Astrocyte (in vitro differentiated cells and primary cell): Measurements from ENCODE around the gene BMPER. TPM values are rescaled to one million over a fixed set of nuclear protein-coding genes. Genes with fewer than 3 reads are reported as not detected.

ENCODE experiments used
- DNase-seq: peaks from one replicate; pipeline ENCODE4 v3.0.0-alpha.2; 2010; ENCODE audit warnings: low read depth
- FAIRE-seq: peaks from 2 replicates; lab custom pipeline; 2011; peaks lifted over from hg19 to GRCh38; lab: Jason Lieb, UNC
- H2AFZ ChIP-seq: 2 replicates; pipeline ENCODE4 v1.6.0; 2012; ENCODE audit warnings: low read depth, low read length, inconsistent platforms
- H3K27ac ChIP-seq: 2 replicates; pipeline ENCODE4 v1.5.1; 2011; ENCODE audit warnings: low read depth, low read length, inconsistent platforms
- H3K27me3 ChIP-seq: 2 replicates; pipeline ENCODE4 v1.6.0; 2011; ENCODE audit warnings: low read length, inconsistent platforms; ENCODE audit not compliant: insufficient read depth
- H3K36me3 ChIP-seq: 2 replicates; pipeline ENCODE4 v1.5.1; 2011; ENCODE audit warnings: low read length, inconsistent platforms; ENCODE audit not compliant: insufficient read depth
- H3K4me1 ChIP-seq: 2 replicates; pipeline ENCODE4 v1.5.1; 2011; ENCODE audit warnings: low read length, inconsistent platforms; ENCODE audit not compliant: insufficient read depth
- H3K4me2 ChIP-seq: 2 replicates; pipeline ENCODE4 v1.6.0; 2012; ENCODE audit warnings: low read length, inconsistent platforms
- H3K4me3 ChIP-seq: 2 replicates; pipeline ENCODE4 v1.5.1; 2011; ENCODE audit warnings: low read depth, mild to moderate bottlenecking, low read length, inconsistent platforms; ENCODE audit not compliant: insufficient read depth
- H3K79me2 ChIP-seq: 2 replicates; pipeline ENCODE4 v1.6.0; 2012; ENCODE audit warnings: mild to moderate bottlenecking, low read length, inconsistent platforms; ENCODE audit not compliant: insufficient read depth
- H3K9ac ChIP-seq: 2 replicates; pipeline ENCODE4 v1.6.0; 2012; ENCODE audit warnings: mild to moderate bottlenecking, low read length, inconsistent platforms
- H3K9me3 ChIP-seq: 2 replicates; pipeline ENCODE4 v1.5.1; 2012; ENCODE audit warnings: low read depth, mild to moderate bottlenecking, low read length, inconsistent platforms; ENCODE audit not compliant: insufficient read depth
- H4K20me1 ChIP-seq: 2 replicates; pipeline ENCODE4 v1.6.0; 2012; ENCODE audit warnings: low read length, inconsistent platforms; ENCODE audit not compliant: insufficient read depth
- H3K27ac Mint-ChIP-seq: one replicate; pipeline ENCODE4 v1.8.0; 2021; ENCODE audit warnings: mild to moderate bottlenecking, mixed read lengths; ENCODE audit not compliant: unreplicated experiment
- H3K27me3 Mint-ChIP-seq: one replicate; pipeline ENCODE4 v1.8.0; 2021; ENCODE audit warnings: low read depth, mixed read lengths; ENCODE audit not compliant: unreplicated experiment
- H3K36me3 Mint-ChIP-seq: one replicate; pipeline ENCODE4 v1.8.0; 2021; ENCODE audit warnings: low read depth, mixed read lengths; ENCODE audit not compliant: unreplicated experiment
- H3K4me1 Mint-ChIP-seq: one replicate; pipeline ENCODE4 v1.8.0; 2021; ENCODE audit warnings: low read depth, mixed read lengths; ENCODE audit not compliant: unreplicated experiment
- H3K4me3 Mint-ChIP-seq: one replicate; pipeline ENCODE4 v1.8.0; 2021; ENCODE audit warnings: mild to moderate bottlenecking, moderate library complexity, mixed read lengths; ENCODE audit not compliant: unreplicated experiment
- H3K9me3 Mint-ChIP-seq: one replicate; pipeline ENCODE4 v1.8.0; 2021; ENCODE audit warnings: mild to moderate bottlenecking, mixed read lengths; ENCODE audit not compliant: unreplicated experiment
- CTCF ChIP-seq: IDR thresholded peaks from 2 replicates; pipeline ENCODE4 v1.5.1; 2011; ENCODE audit warnings: low read depth, mild to moderate bottlenecking, inconsistent platforms, low read length, moderate library complexity; ENCODE audit not compliant: insufficient read depth
- EZH2 ChIP-seq: IDR thresholded peaks from 2 replicates; pipeline ENCODE4 v1.6.1; 2012; ENCODE audit warnings: mild to moderate bottlenecking, low read length, inconsistent platforms; ENCODE audit not compliant: insufficient read depth
- total RNA-seq: library from RNA; stranded (reverse); gene quantifications from 2 replicates; pipeline ENCODE4 v1.2.1, GENCODE V29; 2021

BMPER gene
- total RNA-seq, 1 donor from 2014 or later, result 4.4 TPM

GRCh38 chr7:33906697-33907096 lies 1.4 kb downstream of the BMPER start:
- Histone ChIP-seq H3K79me2 (no peaks in the 10 kb centered on the region), H3K36me3 (no peaks in the 10 kb centered on the region), H2AFZ (no peak overlapping the region), H3K27me3 (peaks cover 5% of the 10 kb centered on the region), H3K4me1 (peaks cover 5% of the 10 kb centered on the region), H3K9ac (no peak overlapping the region), H4K20me1 (no peaks in the 10 kb centered on the region), H3K4me3 (no peak overlapping the region), H3K4me2 (no peak overlapping the region), H3K9me3 (no peaks in the 10 kb centered on the region), H3K27ac (no peak overlapping the region)
- H3K27me3 Mint-ChIP-seq, result peaks cover 28% of the 10 kb centered on the region
- H3K27ac Mint-ChIP-seq, result no peak overlapping the region
- H3K4me1 Mint-ChIP-seq, result no peaks in the 10 kb centered on the region
- no peaks in the 10 kb centered on the region for H3K9me3 Mint-ChIP-seq
- DNase-seq, result no peak
- no peaks in the 10 kb centered on the region for H3K36me3 Mint-ChIP-seq
- no peak overlapping the region for H3K4me3 Mint-ChIP-seq
- TF ChIP-seq EZH2, result no peak
- no peak for TF ChIP-seq CTCF
- FAIRE-seq, result no peak

- Histone ChIP-seq H3K4me2 (no peak overlapping the region), H3K36me3 (no peaks in the 10 kb centered on the region), H3K4me1 (peaks cover 5% of the 10 kb centered on the region), H3K79me2 (no peaks in the 10 kb centered on the region), H3K27me3 (peaks cover 5% of the 10 kb centered on the region), H3K9ac (no peak overlapping the region), H3K4me3 (no peak overlapping the region), H3K27ac (no peak overlapping the region), H4K20me1 (no peaks in the 10 kb centered on the region), H3K9me3 (no peaks in the 10 kb centered on the region), H2AFZ (no peak overlapping the region)
- no peak for TF ChIP-seq CTCF
- no peak for TF ChIP-seq EZH2
- FAIRE-seq, result no peak
- Mint-ChIP-seq H3K27me3 (peaks cover 25% of the 10 kb centered on the region), H3K9me3 (no peaks in the 10 kb centered on the region), H3K36me3 (peaks cover 2% of the 10 kb centered on the region), H3K4me1 (no peaks in the 10 kb centered on the region), H3K27ac (no peak overlapping the region), H3K4me3 (no peak overlapping the region)
- DNase-seq, result no peak
Measured at GRCh38 chr7:33907625-33908024, 2.3 kb downstream of the BMPER start.

GRCh38 chr7:33909318-33909717 lies 4.0 kb downstream of the BMPER start:
- TF ChIP-seq CTCF (no peak), EZH2 (no peak)
- Histone ChIP-seq H4K20me1 (no peaks in the 10 kb centered on the region), H3K27ac (no peak overlapping the region), H3K4me2 (no peak overlapping the region), H3K4me1 (no peaks in the 10 kb centered on the region), H3K4me3 (no peak overlapping the region), H3K79me2 (no peaks in the 10 kb centered on the region), H3K36me3 (no peaks in the 10 kb centered on the region), H2AFZ (no peak overlapping the region), H3K9ac (no peak overlapping the region), H3K9me3 (no peaks in the 10 kb centered on the region), H3K27me3 (peaks cover 5% of the 10 kb centered on the region)
- Mint-ChIP-seq H3K9me3 (no peaks in the 10 kb centered on the region), H3K27ac (no peak overlapping the region), H3K27me3 (peaks cover 16% of the 10 kb centered on the region), H3K4me1 (no peaks in the 10 kb centered on the region), H3K36me3 (peaks cover 2% of the 10 kb centered on the region), H3K4me3 (no peak overlapping the region)
- no peak for DNase-seq
- no peak for FAIRE-seq
